ENCODE data around the gene RAD51B.

Gene RAD51B

GRCh38 chr14:68486809-68487208 lies 667.2 kb downstream of the RAD51B start:
- Histone ChIP-seq H3K79me2 (ENCODE audit: low read length) (no peaks in the 10 kb centered on the region), H3K4me1 (ENCODE audit: low read length) (no peaks in the 10 kb centered on the region), H3K4me2 (ENCODE audit: low read depth, low read length) (no peak overlapping the region), H4K20me1 (ENCODE audit: insufficient read depth, low read length) (no peaks in the 10 kb centered on the region), H3K27ac (ENCODE audit: low read length) (no peak overlapping the region), H3K9ac (ENCODE audit: low read length) (no peak overlapping the region), H2AFZ (ENCODE audit: low read length) (no peak overlapping the region), H3K9me3 (replicated peaks; ENCODE audit: insufficient read depth, low read length) (no peaks in the 10 kb centered on the region), H3K27me3 (replicated peaks; ENCODE audit: insufficient read depth, low read length) (no peaks in the 10 kb centered on the region), H3K9me2 (replicated peaks; ENCODE audit: insufficient read depth, low read length) (no peaks in the 10 kb centered on the region), H3K36me3 (replicated peaks; ENCODE audit: insufficient read depth, low read length) (no peaks in the 10 kb centered on the region), H3K4me3 (ENCODE audit: low read length) (no peak overlapping the region), H3F3A (ENCODE audit: insufficient read depth, low read length) (no peaks in the 10 kb centered on the region)
- DNase-seq = no peak
- TF ChIP-seq CTCF (IDR thresholded peaks at IDR 0.05; ENCODE audit: low read length) (no peak), EZH2phosphoT487 (IDR thresholded peaks at IDR 0.05; ENCODE audit: low read length) (no peak), EZH2 (optimal IDR thresholded peaks at IDR 0.05; ENCODE audit: low read depth, low read length) (no peak)

- Histone ChIP-seq H3K4me1 (ENCODE audit: low read length) (no peaks in the 10 kb centered on the region), H3K27ac (ENCODE audit: low read length) (no peak overlapping the region), H4K20me1 (ENCODE audit: insufficient read depth, low read length) (no peaks in the 10 kb centered on the region), H3K4me2 (ENCODE audit: low read depth, low read length) (no peak overlapping the region), H3K79me2 (ENCODE audit: low read length) (no peaks in the 10 kb centered on the region), H3K27me3 (replicated peaks; ENCODE audit: insufficient read depth, low read length) (no peaks in the 10 kb centered on the region), H2AFZ (ENCODE audit: low read length) (no peak overlapping the region), H3K9me2 (replicated peaks; ENCODE audit: insufficient read depth, low read length) (no peaks in the 10 kb centered on the region), H3K9me3 (replicated peaks; ENCODE audit: insufficient read depth, low read length) (no peaks in the 10 kb centered on the region), H3K9ac (ENCODE audit: low read length) (no peak overlapping the region), H3K36me3 (replicated peaks; ENCODE audit: insufficient read depth, low read length) (no peaks in the 10 kb centered on the region), H3F3A (ENCODE audit: insufficient read depth, low read length) (no peaks in the 10 kb centered on the region), H3K4me3 (ENCODE audit: low read length) (no peak overlapping the region)
- TF ChIP-seq EZH2 (optimal IDR thresholded peaks at IDR 0.05; ENCODE audit: low read depth, low read length) = no peak
- TF ChIP-seq CTCF (IDR thresholded peaks at IDR 0.05; ENCODE audit: low read length) = no peak
- TF ChIP-seq EZH2phosphoT487 (IDR thresholded peaks at IDR 0.05; ENCODE audit: low read length) = no peak
- no peak for DNase-seq
Observed at GRCh38 chr14:68487805-68488590, 668.4 kb downstream of the RAD51B start.

- Histone ChIP-seq H4K20me1 (ENCODE audit: insufficient read depth, low read length) (no peaks in the 10 kb centered on the region), H3K36me3 (replicated peaks; ENCODE audit: insufficient read depth, low read length) (no peaks in the 10 kb centered on the region), H3K27me3 (replicated peaks; ENCODE audit: insufficient read depth, low read length) (no peaks in the 10 kb centered on the region), H3K9ac (ENCODE audit: low read length) (no peak overlapping the region), H3K4me2 (ENCODE audit: low read depth, low read length) (no peak overlapping the region), H3K27ac (ENCODE audit: low read length) (no peak overlapping the region), H3K9me3 (replicated peaks; ENCODE audit: insufficient read depth, low read length) (no peaks in the 10 kb centered on the region), H2AFZ (ENCODE audit: low read length) (no peak overlapping the region), H3K9me2 (replicated peaks; ENCODE audit: insufficient read depth, low read length) (no peaks in the 10 kb centered on the region), H3K79me2 (ENCODE audit: low read length) (no peaks in the 10 kb centered on the region), H3K4me3 (ENCODE audit: low read length) (no peak overlapping the region), H3K4me1 (ENCODE audit: low read length) (no peaks in the 10 kb centered on the region), H3F3A (ENCODE audit: insufficient read depth, low read length) (no peaks in the 10 kb centered on the region)
- no peak for DNase-seq
- TF ChIP-seq CTCF (IDR thresholded peaks at IDR 0.05; ENCODE audit: low read length) (no peak), EZH2 (optimal IDR thresholded peaks at IDR 0.05; ENCODE audit: low read depth, low read length) (no peak), EZH2phosphoT487 (IDR thresholded peaks at IDR 0.05; ENCODE audit: low read length) (no peak)
Observed at GRCh38 chr14:68491793-68492192, 672.2 kb downstream of the RAD51B start.
